Activated CD4-positive, CD25-positive, alpha-beta regulatory T cell treated with anti-CD3 and anti-CD28 coated beads, Interleukin-2, amount 50 U/mL, for 24 hours (primary cell): Measurements from ENCODE around the gene EZH1.
"Not testable (repeated sequence)": the region's sequence is repeated elsewhere in the genome, so short reads cannot be mapped to it uniquely, and the experiment has no call there.

Experiments
- ATAC-seq, 2 donors: fragments of 150-1000 bp; cut with Tn5 transposase; one replicate each; pipeline ENCODE4 v1.10.0; 2021; ENCODE audit warnings: mild to moderate bottlenecking in 1 of 2, moderate library complexity in 1 of 2

Gene EZH1

DNA sequence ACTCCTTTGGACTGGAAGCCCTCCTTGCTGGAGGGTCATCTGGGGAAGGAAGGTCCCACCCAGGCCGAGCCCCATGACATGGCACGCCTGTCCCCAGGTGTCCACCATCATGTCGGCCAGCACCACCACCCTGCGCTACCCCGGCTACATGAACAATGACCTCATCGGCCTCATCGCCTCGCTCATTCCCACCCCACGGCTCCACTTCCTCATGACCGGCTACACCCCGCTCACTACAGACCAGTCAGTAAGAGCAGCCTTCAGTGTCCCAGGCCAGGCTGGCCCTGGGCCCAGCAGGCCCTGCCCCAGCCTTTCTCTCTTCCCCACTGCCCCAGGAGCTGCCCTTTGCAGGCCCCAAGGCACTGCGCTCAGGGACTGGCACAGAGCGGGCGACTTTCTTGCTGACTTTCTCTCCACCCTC, 79.2 kb downstream of the EZH1 start:
- ATAC-seq = no peak

DNA sequence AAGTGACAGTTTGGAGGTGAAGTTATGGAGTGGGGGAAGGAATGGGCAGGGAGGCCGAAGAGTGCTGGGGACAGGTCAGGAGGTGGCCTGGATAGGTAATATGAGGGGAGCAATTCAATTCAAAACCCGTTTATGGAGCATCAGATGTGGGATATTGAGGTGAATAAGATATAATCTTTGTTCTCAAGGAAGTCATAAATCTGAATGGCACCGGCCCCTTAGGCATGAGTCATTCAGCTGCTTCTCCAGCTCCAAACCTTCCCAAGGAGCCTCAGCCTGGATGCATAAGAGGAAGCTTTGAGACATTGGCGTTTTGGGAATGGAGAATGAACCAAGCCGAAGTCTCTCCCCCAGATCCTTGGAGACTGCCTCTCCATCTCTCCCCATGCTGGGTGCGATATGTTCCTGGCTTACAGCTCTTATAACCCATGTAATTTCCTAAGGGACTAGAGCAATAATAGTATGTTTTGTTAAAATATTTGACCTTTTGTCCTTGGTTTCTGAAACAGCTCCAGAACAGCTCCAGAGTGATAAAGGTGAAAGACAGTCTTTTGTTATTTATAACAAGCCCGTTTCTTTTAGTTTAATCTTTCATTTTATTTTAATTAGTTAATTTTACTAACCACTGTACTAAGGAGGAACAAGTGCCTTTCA, 84.0 kb downstream of the EZH1 start:
- no peak for ATAC-seq

DNA sequence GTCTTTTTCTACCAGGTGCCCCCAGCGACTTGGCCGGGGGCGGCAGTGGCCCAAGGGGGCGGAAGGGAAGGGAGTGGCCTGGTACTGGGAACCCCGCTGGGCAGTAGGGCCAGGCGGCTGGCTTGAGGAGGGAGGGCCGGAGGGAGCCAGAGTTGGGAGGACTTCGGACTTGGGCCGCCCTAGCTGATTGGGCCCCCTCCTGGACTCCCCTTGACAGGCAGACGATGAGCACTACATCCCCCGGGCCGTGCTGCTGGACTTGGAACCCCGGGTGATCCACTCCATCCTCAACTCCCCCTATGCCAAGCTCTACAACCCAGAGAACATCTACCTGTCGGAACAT, 84.9 kb downstream of the EZH1 start:
- ATAC-seq = not testable (repeated sequence)

DNA sequence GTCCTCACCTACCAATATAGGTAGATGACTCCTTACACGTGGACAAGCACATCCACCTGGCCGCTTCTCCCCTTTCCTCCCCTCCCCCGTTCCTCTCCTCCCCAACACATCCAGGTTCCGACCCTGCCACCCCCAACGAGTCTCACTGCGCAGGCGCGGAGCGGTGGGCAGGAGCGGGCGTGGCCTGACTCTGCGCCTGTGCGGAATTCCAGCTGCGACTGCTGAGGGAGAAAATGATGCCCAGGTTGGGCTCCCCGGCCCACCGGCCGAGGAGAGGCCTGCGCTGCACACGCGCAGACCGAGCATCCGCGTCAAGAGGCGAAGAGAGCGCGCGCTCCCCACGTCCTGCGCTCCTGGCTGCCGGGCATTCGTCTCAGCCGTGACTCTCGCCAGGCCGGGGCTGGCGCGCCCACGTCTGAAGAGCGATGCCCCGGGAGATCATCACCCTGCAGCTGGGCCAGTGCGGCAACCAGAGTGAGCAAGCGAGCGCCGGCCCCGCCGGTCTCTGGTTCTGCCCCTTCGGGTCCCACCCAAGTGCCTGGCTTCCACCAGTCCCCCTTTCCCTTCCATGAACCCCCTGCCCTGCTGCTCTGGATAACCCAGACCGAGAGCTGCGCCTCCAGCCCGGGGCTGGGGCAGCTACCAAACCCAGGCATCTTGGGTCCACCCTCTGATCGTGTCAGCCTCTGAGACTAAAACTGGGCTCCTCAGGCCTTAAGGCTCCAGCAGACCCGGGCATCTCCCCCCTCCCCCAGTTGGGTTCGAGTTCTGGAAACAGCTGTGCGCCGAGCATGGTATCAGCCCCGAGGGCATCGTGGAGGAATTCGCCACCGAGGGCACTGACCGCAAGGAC, 85.5 kb downstream of the EZH1 start, which contains the start of gene TUBG2:
TUBG2 (plus strand) TSS at position 206 of the 853 bp plus-strand sequence; CDS start at position 426, 220 bp downstream.
- ATAC-seq = peak; percentile 76 to 77

DNA sequence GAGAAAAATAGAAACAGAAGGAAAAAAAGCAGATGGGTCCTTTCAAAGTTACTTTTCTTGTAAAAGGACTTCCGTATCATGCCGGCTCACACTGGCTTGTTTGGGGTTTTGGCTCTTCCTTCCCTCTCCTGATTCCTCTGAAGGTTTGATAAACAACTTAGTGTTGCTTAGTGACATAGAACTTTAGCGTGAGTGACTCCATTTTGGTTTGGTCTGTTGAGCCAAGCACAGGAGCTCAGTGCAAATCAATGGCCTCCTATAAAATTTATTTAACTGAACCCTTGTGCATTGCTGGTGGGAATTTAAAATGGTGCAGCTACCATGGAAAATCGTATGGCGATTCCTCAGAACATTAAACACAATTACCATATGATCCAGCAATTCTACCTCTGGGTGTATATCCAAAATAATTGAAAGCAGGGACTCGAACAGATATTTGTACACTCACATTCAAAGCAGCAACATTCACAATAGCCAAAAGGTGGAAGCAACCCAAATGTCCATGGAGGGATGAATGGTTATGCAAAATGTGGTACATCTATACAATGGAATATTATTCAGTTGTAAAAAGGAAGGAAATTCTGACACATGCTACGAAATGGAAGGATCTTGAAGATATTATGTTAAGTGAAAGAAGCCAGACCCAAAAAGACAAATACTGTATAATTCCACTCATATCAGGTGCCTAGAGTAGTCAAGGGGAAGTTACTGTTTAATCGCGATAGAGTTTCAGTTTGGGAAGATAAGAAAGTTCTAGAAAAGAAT, 86.8 kb downstream of the EZH1 start:
- ATAC-seq = no peak

DNA sequence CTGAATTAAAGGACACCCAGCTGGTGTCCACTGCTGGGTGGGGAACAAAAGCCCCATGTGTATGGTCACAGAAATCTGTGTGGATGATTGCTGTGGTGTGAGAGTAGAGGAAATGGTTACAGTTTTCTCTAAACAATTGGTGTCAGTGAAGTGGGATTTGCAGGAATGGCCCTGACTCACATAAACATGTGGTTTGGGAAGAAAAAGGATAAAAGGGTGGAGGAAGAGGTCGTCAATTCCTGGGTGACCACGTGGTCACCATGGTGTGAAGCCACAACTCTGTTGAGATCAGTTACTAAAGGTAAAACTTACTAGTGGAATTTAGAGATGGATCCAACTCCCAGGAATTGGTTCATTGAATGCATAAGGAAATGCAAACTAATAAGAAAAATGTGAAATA, 89.3 kb downstream of the EZH1 start:
- ATAC-seq = no peak

DNA sequence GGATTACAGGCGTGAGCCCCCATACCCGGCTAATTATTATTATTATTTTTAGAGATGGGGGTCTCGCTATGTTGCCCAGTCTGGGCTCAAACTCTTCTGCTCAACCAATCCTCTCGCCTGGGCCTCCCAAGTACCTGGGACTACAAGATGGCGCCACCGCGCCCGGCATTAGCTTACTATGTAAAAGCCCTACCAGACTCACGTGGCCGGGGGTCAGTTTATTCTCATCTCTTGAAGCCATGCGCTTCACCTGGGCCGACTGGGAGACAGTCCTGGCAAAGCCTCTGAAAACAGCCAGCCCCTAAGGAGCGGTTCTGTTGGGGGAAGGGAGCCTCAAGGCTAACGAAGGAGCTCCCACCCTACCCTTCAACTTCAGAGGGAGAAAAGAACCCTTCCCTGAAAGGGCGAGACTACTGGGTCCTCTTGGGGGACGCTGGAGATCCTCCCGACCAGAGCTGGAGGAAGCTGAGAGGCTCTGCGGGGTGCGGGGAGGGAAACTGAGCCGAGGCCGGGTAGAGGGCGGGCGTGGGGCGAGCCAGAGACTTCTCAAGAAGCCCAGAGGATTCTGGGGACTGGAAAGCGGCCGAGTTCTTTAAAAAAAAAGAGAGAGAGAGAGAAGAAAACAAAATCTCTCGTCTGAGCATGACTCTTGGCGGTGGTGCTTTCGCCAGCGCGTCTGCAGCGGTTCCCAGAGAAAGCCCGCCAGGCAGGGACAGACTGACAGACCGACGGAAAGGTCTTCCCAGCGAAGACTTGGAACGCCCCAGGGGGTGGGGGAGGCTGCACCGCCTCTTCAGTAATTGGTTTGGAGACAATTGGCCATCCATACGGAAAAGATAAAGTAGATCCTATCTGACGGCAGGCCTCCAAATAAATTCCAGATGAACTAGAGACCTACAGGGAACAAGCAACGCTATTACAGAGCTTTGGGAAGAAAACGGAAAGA, 91.4 kb downstream of the EZH1 start:
- ATAC-seq = no peak

DNA sequence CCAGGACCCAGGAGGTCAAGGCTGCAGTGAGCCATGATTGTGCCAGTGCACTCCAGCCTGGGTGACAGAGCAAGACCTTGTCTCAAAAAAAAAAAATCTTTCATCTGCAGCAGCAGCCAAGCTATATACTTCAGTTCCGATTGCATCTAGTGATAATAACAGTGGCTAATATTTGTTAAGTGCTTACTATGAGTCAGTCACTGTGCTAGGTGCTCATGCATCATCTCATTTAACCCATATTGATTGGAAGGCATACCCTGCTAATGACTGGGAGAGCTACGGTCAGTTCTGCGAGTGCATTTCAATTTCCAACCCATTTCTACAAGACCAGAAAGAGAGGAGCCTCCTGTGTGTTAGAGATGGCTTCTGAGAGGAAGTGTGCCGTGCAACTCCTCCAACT, 93.4 kb downstream of the EZH1 start:
- ATAC-seq = no peak
